Liver (tissue), 3 donors: ENCODE measurements around the gene DCDC2C.

Source experiments
- CTCF ChIP-seq: fragments of 150-350 bp; IDR thresholded peaks from 2 replicates; pipeline ENCODE4 v1.5.1; 2017; ENCODE audit warnings: improper control_type of control experiment, low read depth, low read length; ENCODE audit not compliant: missing input control
- EGR1 ChIP-seq, 2 donors: IDR thresholded peaks; 2 replicates each; pipeline ENCODE4 v1.6.1; 2016 to 2018; ENCODE audit warnings: antibody characterized with exemption in 2 of 2, low read depth in 2 of 2
- JUND ChIP-seq, 2 donors: IDR thresholded peaks; 2 replicates each; pipeline ENCODE4 v1.6.1; 2016; ENCODE audit warnings: antibody characterized with exemption in 2 of 2
- NR2F2 ChIP-seq: IDR thresholded peaks from 2 replicates; pipeline ENCODE4 v1.6.1; 2016; ENCODE audit warnings: antibody characterized with exemption
- RAD21 ChIP-seq, 2 donors: IDR thresholded peaks; 2 replicates each; pipeline ENCODE4 v1.6.1; 2016; ENCODE audit warnings: antibody characterized with exemption in 2 of 2, mild to moderate bottlenecking in 2 of 2
- RXRA ChIP-seq, 2 donors: IDR thresholded peaks; 2 replicates each; pipeline ENCODE4 v1.6.1; 2017 to 2018; ENCODE audit warnings: antibody characterized with exemption in 2 of 2, mild to moderate bottlenecking in 1 of 2
- TAF1 ChIP-seq: conservative IDR thresholded peaks from 2 replicates; pipeline ENCODE4 v1.6.1; 2016; ENCODE audit warnings: antibody characterized with exemption, mild to moderate bottlenecking
- YY1 ChIP-seq: IDR thresholded peaks from 2 replicates; pipeline ENCODE4 v1.6.1; 2016; ENCODE audit warnings: antibody characterized with exemption, mild to moderate bottlenecking
- ZBTB33 ChIP-seq: IDR thresholded peaks from 2 replicates; pipeline ENCODE4 v1.6.1; 2016; ENCODE audit warnings: antibody characterized with exemption
- TF ChIP-seq, protein P1 (sequence below): IDR thresholded peaks from 2 replicates; pipeline ENCODE4 v1.6.1; 2016; ENCODE audit warnings: antibody characterized with exemption
- TF ChIP-seq, protein P2 (sequence below): IDR thresholded peaks from 2 replicates; pipeline ENCODE4 v1.6.1; 2016; ENCODE audit warnings: antibody characterized with exemption, mild to moderate bottlenecking
- donor health status: healthy.
- donor health status: healthy.

GRCh38 chr2:3731829-3732228, 28.5 kb downstream of the DCDC2C start:
- TF ChIP-seq RXRA (IDR thresholded peaks at IDR 0.05), result no peak
- TF ChIP-seq YY1, result no peak
- no peak for TF ChIP-seq TAF1
- TF ChIP-seq CTCF, result no peak
- TF ChIP-seq, protein P1, sequence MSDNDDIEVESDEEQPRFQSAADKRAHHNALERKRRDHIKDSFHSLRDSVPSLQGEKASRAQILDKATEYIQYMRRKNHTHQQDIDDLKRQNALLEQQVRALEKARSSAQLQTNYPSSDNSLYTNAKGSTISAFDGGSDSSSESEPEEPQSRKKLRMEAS, result no peak
- TF ChIP-seq RAD21 (IDR thresholded peaks at IDR 0.05), result no peak
- no peak for TF ChIP-seq EGR1 (IDR thresholded peaks at IDR 0.05; ENCODE audit: low read depth in 2 of 2)
- TF ChIP-seq, protein P2, sequence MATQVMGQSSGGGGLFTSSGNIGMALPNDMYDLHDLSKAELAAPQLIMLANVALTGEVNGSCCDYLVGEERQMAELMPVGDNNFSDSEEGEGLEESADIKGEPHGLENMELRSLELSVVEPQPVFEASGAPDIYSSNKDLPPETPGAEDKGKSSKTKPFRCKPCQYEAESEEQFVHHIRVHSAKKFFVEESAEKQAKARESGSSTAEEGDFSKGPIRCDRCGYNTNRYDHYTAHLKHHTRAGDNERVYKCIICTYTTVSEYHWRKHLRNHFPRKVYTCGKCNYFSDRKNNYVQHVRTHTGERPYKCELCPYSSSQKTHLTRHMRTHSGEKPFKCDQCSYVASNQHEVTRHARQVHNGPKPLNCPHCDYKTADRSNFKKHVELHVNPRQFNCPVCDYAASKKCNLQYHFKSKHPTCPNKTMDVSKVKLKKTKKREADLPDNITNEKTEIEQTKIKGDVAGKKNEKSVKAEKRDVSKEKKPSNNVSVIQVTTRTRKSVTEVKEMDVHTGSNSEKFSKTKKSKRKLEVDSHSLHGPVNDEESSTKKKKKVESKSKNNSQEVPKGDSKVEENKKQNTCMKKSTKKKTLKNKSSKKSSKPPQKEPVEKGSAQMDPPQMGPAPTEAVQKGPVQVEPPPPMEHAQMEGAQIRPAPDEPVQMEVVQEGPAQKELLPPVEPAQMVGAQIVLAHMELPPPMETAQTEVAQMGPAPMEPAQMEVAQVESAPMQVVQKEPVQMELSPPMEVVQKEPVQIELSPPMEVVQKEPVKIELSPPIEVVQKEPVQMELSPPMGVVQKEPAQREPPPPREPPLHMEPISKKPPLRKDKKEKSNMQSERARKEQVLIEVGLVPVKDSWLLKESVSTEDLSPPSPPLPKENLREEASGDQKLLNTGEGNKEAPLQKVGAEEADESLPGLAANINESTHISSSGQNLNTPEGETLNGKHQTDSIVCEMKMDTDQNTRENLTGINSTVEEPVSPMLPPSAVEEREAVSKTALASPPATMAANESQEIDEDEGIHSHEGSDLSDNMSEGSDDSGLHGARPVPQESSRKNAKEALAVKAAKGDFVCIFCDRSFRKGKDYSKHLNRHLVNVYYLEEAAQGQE, result no peak
- TF ChIP-seq NR2F2, result no peak
- no peak for TF ChIP-seq JUND (IDR thresholded peaks at IDR 0.05)
- no peak for TF ChIP-seq ZBTB33
